Ramos (cell line): Measurements from ENCODE around the gene DMD.

ENCODE experiments used
- in situ Hi-C: fragments of 300-500 bp; cut with MboI; formaldehyde crosslinking; loops from one replicate; pipeline ENCODE4 v1.14.3; 2022; ENCODE audit warnings: low sequenced_read_pairs; ENCODE audit not compliant: unreplicated experiment

DMD gene

DNA sequence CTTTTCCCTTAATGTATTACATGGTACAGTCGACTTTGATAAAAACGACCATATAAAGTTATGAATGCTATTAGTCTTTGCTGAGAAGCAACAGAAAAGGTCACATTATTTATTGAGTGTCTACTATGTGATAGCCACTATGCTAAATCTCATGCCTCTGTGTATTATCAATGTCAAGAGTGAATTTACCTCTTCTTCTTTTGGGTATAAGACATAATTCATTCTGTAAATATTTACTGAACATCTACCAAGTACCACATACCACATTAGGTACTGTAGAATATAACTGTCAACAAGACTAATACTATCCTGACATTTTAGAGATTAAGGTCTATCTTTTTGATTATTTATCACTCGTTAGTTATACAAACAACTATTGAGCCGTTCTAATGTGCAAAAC lies 1870.8 kb downstream of the DMD start:
- in situ Hi-C loops: no loop called here

DNA sequence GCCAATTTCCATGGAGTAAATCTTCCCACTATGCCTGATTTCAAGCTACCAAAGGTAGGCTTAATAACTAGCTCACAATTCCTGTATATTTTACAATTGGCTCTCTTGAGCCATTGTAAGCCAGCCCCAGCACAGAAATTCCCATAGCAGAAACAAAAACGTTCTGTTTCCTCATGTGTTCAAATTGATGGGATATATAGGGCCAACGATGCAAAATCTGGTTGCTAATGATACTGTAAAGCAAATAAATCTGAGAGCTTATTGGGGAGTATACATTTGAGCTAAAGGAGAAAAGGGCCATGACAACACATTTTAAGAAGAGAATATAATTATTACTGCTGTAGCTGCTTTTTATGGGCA lies 1872.4 kb downstream of the DMD start:
- in situ Hi-C loops: no loop called here

DNA sequence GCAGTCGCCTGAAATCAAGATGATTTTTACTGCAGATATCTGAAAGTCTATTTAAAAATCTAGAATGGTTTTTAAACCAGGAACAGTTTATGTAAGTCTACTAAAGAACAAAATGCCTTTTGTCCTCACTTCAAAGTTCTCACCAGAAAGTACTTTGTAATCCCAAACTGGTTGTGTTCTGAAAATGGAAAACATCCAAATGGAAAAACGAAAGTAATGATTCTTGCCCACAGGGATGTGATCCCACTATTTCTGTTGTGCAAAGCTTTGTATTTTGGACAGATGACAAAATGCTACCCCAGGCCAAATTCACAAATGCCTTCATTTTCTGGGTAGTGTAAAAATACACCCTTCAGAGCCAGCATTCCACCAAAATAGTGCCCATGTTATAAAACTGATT lies 1874.0 kb downstream of the DMD start:
- in situ Hi-C loops: no loop called here

DNA sequence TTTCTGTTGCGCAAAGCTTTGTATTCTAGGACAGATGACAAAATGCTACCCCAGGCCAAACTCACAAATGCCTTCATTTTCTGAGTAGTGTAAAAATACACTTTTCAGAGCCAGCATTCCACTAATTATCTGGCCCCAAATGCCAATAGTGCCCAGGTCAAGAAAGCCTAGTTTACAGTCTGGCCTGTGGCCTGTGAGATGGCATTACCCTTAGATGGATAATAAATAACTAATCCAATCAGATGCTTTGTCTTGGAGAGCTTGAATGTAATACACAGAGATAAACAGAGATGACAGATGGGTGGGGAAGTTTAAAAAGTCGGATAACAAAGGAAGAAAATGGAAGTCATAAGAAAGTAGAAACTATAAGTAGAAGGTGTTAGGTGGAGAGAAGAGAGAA lies 1874.9 kb downstream of the DMD start:
- in situ Hi-C loops: no loop called here

DNA sequence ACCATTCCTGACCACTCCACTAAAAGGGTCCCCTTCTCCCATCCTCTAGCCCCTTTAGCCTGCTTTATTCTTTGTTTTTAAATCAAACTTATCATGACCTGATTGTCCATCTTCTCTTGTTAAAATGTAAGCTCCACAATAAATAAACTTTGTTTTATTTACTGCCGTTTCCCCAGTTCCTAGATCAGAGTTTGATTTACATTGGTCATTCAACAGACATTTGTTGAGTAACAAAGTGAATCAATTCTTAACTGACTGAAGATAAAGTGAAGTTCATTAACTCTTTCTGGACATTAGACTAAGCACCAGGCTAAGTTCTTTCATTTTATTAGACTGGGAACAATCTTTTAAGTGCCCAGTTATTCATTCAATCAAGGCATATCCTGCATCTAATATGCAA lies 1876.4 kb downstream of the DMD start:
- in situ Hi-C loops: no loop called here

DNA sequence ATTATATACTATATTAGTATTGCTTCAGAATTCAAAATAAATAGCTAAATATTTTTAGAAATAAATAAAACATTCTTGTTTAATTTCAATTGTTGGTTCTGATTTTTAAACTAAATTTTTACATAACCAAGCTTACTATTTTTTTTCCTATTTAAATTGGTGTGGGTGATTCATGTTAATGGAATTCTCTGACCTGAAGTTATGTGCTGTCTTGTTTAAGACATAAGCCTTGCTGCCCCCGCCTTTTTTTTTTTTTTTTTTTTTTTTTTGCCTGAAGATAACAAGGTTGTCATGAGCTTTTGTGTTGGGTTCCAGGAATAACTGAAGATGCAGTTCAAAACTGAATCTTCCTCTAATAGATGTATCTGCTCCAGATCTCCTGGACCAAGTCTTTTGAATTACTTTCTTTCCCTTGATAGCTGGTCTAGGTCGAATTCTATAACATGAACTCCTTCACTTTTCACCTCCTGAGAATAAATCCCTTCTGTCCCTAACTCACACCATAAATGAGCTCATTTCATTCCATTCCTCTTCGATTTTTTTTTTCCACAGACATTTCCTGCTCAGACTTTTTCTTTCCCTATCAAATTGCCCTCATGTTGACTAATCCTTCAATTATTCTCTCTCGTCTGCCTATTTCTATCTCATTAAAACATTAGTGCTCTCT lies 1878.1 kb downstream of the DMD start:
- in situ Hi-C loops: no loop called here

DNA sequence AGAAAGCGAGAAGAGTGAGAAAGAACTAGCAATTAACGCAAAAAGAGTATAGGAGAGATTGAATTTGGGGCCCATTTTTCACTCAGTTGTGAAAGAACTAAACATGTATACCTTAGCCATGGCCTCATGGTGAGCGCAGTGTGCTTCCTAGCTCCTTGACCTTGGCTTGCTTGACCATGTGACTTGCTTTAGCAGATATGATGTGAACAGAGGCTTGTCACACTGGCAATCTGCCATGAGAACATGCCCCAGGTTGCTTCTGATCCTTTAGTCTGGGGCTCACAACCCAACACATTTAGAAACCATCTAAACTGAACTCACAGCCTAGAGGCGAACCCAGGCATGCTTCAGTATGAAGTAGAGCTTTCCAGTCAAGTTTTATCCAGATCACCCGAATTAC lies 1879.4 kb downstream of the DMD start:
- in situ Hi-C loops: no loop called here

DNA sequence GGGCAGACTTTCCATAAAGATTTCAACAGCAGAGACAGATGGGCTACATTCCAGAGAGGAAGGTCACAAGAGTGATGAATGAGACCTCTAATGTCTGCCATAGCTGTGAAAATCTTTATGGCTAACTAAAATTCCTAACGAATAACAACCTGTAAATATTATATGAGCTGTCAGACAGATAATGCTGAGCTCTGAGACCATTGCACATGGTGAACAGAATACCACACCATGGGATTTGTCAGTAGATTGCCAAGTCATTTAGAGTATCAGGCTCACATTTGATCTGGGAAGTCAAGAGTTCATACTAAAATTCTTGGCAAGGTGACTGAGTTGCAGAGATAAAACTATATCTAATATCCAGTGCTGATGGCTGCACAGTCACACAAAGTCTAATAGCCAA lies 1880.3 kb downstream of the DMD start:
- in situ Hi-C loops: no loop called here

DNA sequence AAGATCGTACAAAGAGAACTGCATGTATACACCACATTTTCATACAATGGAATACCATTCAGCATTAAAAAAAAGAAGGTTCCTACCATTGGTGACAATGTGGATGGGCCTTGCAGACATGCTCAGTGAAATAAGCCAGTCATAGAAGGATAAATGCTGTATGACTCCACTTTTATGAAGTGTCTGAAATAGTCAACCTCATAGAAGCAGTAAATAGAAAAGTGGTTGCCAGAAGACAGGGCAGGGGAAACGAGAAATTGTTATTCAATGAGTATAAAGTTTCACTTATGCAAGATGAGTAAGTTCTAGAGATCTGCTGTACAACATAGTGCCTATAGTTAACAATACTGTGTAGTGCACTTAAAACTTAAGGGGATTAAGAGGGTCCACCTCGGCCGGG lies 1882.1 kb downstream of the DMD start:
- in situ Hi-C loops: no loop called here

DNA sequence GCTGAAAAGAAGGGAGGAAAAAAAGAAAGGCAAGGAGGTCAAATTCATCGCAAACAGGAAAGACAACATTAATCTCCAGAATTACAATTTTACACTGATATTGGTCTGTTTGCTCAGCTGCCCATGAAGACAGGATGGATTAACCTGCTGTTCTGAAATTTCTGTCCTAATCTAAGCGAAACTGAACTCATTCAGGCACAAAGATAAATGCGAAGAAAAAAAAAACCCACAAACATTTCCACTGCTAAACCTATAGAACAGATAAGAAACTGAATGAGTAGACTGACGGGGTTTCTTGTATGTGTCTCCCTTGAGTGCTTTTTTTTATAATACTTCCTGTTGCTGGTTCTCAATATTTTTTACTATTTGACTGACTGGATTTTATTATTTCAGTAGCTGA lies 1887.7 kb downstream of the DMD start:
- in situ Hi-C loops: no loop called here

DNA sequence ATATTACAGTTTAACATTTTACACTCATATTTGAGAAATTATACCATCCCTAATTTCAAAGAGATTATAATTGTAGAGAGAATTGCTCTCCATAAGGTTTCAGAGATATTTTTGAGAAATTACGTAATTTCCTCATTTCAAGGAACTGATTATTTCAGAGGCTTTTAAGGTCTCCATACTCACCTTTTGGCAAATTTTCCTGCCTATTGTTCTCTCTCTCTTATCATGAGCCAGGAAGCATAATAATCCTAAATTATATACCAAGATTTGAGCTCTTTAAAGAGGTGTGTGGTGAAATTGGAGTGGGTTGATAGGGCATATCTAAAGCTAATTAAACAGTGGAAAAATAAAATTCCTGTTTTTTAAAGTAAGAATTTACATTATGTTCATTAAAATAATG lies 1890.6 kb downstream of the DMD start:
- in situ Hi-C loops: no loop called here

DNA sequence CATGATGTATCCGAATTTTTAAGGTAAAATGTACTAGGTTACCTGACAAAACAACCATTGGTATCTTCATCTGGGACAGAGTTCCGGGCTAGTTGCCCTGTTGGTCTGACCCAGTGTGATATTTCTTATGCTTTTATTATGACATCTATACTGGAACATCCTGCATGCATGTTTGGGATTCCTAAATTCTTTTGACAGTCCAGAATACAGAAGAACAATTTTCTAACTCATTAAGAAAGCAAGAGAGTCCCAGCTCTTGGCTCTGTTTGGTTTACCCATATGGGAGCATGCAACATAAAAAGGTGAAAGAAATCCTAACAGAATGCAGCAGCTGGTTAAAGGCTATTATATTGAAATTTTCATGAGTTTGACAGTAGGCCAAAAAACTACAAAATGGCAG lies 1891.8 kb downstream of the DMD start:
- in situ Hi-C loops: no loop called here

DNA sequence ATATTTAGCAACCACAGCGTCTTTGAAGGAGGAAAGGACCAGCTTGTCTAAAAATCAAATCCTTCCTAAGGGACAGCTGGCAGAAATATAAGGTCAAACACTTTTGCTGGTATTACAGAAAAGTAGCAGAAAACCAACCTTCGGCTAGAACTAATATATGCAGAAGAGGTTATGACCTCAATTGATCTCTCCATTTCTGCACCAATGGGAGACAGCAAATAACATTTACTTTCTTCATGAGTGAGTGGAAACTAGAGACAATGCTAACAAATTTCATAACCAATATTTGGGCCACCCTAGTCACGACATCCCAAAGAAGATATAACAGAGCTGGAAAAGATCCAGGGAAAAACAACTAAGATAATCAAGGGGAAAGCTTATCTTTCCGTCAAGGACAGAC lies 1892.5 kb downstream of the DMD start:
- in situ Hi-C loops: no loop called here

DNA sequence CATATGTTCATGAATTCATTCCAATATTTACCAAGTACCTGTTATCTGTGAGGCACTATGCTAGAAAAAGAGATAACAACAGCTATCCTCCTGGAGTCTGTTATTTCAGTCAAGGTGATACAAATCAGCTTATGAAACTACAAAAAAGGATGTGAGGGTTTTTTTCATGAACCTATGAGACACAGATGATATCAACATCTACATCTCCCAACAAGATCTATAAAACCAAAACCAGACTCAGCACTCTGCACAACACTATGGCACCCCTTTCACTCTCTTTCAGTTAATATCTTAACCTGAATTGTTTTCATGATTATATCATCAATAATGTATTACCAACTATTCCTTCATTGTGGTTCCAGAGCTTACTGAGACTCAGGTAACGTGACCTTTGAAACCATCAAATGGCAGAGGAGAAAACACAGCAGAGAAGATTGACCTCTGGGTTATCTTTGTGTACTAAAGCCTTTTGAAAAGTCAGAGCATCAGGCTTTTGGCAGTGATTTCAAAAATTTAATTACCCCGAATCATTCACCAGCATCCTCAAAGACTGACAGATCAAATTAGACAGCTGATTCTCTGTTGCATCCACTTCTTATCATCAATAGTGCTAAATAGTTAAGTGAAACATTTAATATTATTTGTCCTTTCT lies 1894.9 kb downstream of the DMD start:
- in situ Hi-C loops: no loop called here

DNA sequence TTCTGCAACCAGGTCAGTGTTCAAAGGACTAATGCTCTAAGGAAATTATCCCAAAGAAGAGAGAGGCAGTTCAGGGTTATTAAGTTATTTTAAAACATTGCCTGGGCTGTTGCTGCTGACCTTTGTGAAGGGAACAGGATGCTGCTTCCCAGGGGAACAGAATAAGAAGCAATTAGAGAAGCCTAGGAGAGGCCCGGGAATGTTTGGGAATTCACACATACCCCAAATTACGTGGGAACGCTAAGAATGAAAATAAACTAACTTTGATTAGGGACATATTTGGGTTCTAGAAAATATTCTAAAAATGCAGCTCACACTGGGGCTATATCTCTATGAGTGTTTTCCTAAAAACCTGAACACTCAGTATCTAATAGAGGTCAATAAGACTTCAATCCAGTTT lies 1896.4 kb downstream of the DMD start:
- in situ Hi-C loops: no loop called here

DNA sequence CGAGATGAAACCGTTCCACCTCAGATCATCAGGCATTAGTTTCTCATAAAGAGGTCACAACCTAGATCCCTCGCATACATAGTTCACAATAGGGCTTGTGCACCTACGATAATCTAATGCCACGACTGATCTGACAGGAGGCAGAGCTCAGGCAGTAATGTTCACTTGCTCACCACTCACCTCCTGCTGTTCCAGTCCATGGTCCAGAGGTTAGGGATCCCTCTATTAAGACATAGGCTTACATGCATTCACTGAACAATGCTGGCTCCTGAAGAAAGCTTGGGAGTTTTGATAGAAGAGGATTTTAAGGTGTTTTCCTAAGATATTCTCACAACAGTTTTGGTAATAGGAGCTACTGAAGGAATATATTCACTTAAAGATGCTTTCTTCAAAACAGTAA lies 1903.4 kb downstream of the DMD start:
- in situ Hi-C loops: no loop called here

DNA sequence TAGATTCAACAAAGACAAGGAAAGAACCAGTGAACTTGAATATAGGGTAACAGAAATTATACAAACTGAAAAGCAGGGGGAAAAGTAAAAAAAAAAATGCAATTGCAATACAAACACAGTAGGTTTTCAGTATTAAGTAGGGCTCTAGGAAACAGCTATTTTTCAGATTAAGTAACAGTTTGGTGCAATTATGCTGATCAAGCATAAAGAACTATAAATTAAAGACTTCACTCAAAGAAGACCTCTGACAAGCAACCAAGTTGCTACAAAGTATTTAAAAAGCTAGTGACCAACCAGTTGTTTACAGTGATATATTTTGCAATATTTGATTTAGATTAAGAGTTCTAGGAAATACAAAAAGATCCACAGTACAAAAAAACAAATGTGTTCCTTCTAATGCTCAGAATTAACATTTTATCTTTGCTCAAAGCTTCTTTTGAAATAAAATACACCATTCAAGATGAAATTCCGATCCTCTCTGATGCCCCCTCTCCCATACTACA lies 1908.7 kb downstream of the DMD start:
- in situ Hi-C loops: no loop called here

DNA sequence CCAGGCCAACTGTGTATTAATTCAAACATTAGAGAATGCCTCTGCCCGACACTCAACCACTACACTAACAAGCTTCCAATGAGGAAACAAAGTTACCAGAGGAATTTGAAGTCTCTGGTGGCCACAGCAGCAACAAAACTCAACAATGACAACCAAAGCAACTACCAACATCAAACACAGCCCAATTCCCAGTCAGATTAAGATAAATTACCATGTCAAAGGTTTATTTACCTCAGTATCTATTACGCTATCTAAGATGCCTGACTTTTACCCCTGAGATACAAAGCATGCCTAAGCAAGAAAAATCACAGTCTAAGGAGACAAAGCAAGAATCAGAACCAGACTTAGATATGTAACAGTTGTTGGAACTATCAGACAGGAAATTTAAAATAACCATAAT lies 1909.4 kb downstream of the DMD start:
- in situ Hi-C loops: no loop called here

DNA sequence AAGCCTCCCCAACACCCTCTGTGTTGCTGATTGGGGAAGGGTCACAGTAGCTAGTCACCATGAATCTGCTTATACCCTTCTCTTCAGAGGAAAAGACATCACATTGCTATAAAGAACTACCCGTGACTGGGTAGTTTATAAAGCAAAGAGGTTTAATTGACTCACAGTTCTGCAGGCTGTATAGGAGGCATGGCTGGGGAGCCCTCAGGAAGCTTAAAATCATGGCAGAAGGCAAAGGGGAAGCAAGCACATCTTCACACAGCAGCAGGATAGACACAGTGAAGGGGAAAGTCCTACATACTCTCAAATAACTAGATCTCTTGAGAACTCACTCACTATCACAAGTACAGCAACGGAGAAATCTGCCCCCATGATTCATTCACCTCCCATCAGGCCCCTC lies 1910.1 kb downstream of the DMD start:
- in situ Hi-C loops: no loop called here

DNA sequence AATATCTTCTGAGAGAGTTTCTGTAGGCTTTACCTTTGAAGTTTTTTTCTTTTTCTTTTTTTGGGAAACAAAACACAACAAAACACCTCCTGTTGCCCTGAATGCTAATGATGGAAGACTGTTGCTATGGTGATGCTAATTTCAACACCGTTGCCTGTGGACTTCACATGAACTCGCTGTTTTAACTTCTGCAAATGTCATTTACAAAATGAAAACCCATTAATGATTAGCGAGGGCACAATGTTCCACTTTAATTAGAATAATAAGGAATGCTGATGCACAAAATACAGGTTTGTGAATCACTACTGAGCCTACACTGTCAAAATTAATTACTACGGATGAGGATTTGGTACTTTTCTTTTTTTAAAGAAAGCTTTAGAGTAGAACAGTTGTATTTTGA lies 1912.4 kb downstream of the DMD start:
- in situ Hi-C loops: no loop called here

DNA sequence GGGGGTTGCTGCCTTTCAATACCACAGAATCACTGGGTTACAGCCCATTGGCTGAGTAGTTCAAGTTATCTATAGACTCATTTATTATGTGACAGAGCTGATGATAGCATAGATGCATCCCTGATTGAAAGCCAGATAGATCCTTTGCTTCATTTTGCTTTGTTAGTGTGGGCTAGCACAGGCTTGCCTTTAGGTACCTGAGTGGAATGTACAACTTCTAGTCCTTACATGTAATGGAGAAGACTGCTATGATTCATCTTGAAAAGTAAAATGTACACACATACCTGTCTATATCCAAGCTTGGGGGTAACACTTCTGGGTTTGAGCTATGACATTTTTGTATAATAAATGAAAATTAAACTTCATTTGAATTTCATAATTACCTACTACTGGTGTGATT lies 1913.5 kb downstream of the DMD start:
- in situ Hi-C loops: no loop called here

DNA sequence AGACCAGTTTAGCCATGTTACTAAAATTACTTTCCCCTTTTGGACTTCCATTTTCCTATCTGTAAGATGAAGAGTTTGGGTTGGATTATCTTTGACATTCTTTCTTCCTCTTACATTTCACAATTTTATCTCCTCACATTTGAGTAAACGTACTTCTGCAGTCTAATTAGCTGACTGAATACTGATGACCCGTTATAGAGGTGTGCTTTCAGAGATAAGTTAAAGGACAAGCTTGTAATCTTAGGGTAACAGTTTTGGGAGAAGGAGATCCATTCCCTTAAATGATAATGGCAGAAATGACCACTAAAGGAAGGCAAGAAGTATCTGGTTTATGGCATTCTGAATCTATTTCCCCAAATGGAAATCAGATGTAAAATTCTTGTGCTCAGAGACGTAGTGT lies 1916.9 kb downstream of the DMD start:
- in situ Hi-C loops: no loop called here
